HG02870 (cell line): Measurements from ENCODE around the gene UBA6.

ENCODE experiments used
- ATAC-seq: cut with Tn5 transposase; IDR thresholded peaks from one replicate; pipeline ENCODE4 v1.9.1; 2021; ENCODE audit warnings: mild to moderate bottlenecking, moderate library complexity; ENCODE audit not compliant: unreplicated experiment

The UBA6 gene

DNA sequence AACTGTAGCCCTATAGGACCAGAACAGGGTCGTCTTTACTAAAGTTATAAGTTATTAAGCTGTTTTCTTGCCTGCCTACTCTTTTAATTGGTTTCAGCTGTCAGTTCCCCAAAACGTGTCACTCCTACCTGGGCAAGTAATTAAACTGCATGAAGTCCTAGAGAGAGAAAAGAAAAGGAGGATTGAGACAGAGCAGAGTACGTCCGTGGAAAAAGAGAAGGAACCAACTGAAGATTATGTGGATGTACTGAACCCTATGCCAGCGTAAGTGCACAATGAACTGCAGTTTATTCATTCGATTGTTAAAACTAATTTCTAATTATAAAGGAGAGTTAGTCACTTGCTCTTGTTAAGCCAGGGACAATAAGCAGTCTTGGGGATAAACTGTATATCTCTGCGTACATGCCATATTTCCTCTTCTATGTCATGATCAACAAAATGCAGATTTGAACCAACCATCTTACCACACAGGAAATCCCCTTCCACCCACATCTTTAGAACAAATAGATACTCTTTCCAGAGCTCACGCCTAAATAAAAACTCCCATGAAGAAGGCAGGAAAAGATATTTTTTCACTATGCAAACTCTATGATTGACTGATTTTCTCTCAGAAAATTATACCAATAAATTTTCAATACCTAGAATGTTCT is 119.6 kb downstream of the UBA6 start:
- peak; percentile 7 for ATAC-seq

DNA sequence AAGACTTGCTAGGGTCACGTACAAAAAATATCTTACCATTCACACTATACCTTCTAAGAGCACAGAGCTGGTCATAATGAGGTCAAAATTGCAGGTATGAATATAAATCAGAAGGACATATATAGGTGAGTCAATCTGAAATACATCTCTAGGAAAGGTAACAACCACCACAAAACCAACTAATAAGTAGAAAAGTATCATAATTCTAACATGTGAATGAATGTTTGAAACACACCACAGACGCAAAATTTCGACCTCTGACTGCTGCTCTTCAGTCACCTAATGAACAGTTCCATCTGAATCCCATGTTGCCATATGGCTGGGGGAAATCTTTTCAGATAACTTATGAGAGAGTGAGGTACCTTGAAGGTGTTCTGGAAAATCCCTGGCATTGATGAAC is 120.4 kb downstream of the UBA6 start:
- ATAC-seq, result peak; percentile 50

- peak; percentile 37 for ATAC-seq
Observed at GRCh38 chr4:67576538-67576937, 124.4 kb downstream of the UBA6 start.

GRCh38 chr4:67576059-67576466 is 124.9 kb downstream of the UBA6 start:
- no peak for ATAC-seq

DNA sequence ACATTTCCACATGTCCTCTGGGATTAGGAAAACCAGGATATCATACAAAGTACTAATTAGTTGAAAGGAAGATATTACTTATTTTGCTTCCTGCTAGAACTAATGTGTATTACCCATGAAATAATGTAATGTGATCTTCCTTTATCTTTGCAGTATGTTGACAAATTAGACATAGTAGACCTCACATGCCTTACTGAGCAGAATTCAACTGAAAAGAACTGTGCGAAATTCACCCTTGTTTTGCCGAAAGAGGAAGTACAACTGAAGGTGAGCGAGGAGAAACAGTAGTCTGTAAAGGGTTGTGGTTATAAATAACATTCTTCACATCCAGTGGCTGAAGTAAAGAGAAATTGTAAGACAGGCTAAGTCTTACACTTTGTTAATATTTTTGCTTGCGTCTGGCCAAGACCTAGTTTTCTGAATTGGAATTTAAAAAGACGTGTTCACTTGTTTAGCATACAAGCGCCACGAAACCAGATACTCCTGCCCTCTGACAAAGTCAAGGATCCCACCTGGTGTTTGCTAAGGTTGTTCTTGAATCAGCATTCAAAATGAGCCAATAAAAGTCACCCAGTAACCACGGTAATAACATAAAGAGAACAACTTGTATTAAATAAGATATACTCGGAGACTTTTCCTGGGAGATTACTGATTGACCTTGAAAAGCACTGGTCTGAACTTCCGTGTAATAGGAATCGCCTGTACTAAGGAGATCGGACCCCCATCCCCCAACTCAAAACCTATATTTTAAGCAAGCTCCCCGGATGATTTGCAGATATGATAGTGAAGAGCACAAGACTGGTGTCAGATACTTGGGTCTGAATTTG is 125.5 kb downstream of the UBA6 start:
- peak; percentile 93 for ATAC-seq

- no peak for ATAC-seq
Observed at GRCh38 chr4:67573193-67573592, 127.8 kb downstream of the UBA6 start.

DNA sequence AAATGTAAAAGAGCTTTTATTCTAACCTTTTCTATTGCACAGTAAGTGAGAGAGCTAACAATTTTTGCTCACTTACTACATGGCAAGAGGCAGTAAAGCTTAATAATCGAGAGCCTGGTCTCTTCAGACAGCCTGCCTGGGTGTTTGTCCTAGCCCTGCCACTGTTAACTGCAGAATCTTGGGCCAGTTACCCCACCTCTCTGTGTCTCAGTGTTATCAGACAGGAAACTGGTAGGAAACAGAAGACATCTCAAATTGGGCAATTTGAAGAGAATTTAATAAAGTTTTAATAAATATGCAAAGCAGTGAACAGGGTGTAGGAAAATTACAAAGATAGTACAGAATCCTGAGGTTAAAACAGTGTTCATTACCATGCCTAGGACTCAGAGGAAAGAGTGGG is 129.0 kb downstream of the UBA6 start:
- no peak for ATAC-seq

DNA sequence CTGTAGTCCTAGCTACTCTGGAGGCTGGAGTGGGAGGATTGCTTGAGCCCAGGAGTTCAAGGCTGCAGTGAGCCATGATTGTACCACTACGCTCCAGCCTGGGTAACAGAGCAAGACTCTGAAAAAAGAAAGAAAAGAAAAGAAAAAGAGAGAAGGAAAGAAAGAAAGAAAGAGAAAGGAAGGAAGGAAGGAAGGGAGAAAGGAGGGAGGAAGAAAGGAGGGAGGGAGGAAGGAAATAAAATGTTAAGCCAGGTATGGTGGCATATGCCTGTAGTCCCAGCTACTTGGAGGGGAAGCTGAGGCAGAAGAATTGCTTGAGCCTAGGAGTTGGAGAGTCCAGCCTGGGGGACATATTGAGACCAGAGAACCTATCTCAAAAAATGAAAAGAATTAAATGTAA is 130.4 kb downstream of the UBA6 start:
- ATAC-seq, result no peak

DNA sequence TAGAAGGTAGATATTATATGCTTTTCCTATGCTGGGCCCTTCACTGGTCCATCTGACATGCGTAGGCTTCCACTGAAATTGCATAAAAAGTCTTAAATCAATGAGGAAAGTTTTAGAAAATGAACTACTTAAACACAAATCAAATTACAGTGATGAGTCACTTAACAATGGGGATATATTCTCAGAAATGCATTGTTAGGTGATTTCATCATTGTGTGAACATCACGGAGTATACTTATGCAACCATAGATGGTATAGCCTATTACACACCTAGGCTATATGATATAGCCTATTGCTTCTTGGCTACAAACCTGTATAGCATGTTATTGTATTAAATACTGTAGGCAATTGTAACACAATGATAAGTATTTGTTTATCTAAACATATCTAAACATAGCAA is 132.1 kb downstream of the UBA6 start:
- no peak for ATAC-seq

- no peak for ATAC-seq
Observed at GRCh38 chr4:67566335-67566734, 134.6 kb downstream of the UBA6 start.

DNA sequence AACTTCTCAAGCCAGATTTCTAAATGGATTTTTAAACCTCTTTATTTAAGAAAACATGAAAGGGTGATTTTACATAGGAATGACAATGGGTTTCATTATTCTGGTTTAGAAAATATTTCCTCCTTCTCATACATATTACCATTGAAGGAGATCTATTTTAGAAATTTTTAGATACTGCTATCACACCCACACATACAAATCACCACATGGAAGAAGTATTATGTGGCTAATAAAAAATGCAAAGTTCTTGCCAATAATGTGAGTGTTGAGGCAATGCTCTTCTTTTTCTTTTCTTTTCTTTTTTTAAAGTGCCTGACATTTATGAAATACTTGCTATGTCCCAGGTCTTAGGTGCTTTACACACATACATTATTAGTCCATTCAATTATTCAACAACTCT is 135.7 kb downstream of the UBA6 start:
- ATAC-seq, result no peak
